GM18870 (cell line): Measurements from ENCODE around the gene NR1I2.

Source experiments
- ATAC-seq: cut with Tn5 transposase; IDR thresholded peaks from one replicate; pipeline ENCODE4 v1.9.1; 2021; ENCODE audit warnings: moderate library complexity; ENCODE audit not compliant: unreplicated experiment

NR1I2 gene

DNA sequence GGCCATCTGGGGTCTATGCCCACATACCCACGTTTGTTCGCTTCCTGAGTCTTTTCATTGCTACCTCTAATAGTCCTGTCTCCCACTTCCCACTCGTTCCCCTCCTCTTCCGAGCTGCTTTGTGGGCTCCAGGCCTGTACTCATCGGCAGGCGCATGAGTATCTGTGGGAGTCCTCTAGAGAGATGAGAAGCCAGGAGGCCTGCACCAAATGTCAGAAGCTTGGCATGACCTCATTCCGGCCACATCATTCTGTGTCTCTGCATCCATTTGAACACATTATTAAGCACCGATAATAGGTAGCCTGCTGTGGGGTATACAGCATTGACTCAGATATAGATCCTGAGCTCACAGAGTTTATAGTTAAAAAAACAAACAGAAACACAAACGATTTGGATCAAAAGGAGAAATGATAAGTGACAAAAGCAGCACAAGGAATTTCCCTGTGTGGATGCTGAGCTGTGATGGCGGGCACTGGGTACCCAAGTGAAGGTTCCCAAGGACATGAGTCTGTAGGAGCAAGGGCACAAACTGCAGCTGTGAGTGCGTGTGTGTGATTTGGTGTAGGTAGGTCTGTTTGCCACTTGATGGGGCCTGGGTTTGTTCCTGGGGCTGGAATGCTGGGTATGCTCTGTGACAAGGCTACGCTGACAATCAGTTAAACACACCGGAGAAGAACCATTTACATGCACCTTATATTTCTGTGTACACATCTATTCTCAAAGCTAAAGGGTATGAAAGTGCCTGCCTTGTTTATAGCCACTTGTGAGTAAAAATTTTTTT is 35.9 kb downstream of the NR1I2 start:
- ATAC-seq: no peak

DNA sequence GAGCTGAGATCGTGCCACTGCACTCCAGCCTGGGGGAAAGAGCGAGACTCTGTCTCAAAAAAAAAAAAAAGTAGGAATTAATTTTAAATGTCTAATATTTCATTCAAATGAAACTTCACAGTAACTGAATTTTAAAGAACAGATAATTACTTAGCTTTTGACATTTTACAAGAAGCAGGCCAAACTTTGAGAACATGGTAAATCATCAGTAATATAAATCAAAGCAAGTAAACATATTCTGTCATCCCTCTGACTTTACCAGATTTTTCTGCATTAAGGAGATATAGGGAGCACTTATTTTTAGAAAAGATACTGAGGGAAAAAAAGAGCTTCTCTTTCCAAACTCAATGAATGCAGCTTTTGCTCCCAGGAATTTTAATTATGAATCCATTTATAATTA is 37.0 kb downstream of the NR1I2 start:
- no peak for ATAC-seq

DNA sequence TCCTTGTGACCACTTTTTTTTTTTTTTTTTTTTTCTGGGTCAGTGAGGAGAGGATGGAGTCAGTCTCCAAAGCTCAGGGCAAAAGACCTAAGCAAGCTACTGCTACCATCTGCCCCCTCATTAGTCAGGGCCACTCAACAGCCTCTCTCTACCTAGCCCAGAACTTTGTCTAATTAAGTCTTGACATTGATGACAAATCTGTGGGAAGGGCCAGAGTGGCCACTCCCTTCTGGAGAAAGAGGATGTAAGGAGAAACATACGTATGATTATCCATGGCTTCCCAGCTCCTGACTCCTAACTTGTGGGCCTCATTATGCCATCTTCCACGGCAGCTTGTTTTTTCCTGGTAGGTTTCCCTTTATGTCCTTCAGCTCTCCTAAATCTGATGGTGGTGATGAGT is 37.9 kb downstream of the NR1I2 start:
- ATAC-seq: no peak

DNA sequence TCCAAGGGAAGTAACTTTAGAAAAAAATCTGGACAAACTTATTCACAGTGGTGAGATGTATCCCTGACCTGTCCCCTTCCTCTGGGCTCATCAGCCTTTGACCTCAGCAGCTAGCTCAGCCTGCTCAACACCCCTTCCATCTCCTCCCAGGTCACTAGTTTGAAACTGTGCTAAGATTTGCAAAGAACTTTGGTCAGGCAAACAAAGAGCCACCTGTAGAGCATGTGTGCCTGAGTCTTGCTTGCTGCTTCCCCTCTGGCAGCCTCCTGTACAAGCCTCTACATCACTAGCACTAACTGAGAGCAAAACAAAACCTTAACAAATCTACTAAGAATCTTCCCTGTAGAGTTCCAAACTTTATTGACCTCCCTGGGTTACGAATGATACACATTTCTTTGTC is 43.9 kb downstream of the NR1I2 start:
- ATAC-seq: no peak

DNA sequence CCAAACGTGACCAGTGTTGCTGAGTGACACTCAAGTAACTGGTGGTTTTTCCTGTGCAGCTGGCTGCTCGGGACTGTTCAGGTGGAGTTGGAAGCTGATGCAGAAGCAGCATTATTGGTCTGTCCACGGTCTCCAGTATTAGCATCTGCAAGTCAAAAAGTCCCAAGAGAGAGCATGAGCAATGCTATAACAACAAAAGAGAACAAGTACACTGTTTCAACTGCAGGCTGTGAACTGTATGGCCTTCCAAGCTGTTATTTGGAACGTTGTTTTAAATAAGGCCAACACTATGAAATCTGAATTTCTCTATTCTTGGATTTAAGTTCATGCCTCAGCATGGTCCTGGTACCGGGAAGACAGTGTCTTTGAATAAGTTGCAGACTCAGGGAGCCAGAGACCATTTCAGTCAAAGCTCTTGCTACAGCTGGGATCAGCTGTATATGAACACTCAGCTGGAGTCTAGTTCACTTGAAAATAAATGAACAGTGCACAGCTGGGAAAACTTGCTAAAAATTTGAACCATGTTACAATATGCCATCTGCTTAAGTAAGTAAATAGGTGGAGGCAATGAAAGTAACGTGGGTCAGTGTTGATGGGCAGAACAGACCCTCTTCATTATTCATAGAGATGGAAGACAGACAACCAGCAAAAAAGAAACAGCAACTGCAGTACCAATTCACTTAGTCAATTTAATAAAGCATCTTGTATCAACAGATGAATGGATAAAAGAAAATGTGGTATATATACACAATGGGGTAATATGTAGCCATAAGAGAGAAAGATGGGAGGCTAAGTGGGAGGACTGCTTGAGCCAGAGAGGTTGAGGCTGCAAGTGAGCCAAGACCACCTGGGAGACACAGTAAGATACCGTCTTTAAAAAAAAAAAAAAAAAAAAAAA is 45.1 kb downstream of the NR1I2 start:
- ATAC-seq: no peak

DNA sequence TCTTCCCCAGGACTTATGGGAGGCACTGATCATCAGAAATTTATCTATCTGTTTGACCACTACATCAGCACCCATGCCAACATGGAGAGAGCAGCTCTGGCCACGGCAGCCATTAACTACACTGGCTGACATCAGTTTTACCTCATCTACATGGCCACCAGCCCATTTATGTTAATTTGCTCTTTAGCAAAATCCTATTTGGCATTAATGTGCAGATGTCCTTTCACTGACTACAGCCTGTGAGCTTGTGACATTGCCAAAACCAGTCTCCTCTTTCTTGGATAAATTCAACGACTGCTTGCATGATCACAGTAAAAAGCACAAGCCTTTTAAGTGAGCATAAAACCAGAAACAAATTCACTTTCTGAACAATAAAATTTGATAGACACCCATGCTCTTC is 47.5 kb downstream of the NR1I2 start:
- ATAC-seq: no peak

DNA sequence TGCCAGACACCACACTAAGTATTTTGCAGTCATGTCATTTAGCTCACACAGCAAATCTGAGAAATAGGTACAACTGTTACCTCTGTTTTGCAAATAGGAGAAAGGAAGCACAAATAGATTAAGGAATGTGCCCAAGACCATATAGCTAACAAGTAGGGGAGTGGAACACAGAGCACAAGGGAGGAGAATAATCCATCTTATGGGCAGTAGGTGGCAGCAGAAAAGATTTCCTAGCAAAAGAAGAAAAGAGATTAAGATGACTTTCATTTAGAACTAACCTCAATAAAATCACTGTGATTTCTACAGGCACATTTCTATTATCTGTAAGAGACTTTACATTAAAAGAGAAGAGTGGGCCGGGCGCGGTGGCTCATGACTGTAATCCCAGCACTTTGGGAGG is 49.1 kb downstream of the NR1I2 start:
- no peak for ATAC-seq

DNA sequence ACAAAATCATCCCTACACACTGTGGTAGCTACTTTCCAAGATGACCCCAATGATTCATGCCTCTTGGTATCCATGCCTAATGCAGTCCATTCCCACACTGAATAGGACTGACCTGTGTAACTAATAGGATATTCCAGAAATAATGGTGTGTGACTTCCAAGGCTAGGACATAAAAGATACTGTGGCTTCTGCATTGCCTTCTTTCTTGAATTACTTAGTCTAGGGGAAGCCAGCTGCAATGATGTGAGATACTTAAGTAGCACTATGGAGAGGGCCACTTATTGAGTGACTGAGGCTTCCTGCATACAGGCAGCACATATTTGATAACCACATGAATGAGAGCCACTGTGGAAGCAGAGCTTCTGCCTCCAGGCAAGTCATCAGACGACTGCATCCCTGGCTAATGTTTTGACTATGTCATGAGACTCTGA is 50.1 kb downstream of the NR1I2 start:
- ATAC-seq: no peak

DNA sequence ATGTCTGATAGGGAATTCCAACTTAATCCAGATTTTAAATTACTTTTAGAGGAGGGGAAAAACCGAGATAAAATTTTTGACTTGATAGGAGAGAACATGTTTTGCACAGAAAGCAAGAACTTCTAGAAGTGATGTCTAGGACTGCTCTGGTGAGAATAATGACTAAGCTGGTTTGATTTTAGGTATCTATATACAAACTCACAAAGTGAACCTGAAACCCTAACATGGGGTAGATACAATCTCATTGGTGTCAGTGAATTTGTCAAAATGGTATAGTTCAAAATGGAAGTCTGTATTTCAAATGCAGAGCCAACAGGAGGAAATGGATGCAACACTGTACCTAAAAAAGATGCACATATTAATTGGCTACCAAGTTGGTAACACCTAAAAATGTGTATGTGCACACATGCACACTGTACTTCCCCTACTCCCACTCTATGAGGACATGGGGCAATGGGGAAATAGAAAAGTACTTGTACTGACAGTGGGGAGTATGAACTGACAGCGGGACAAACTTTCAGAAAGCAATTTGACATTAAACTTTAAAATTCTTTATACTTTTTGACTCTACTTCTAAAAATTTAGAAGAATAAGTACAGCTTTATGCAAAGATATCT is 53.0 kb downstream of the NR1I2 start:
- no peak for ATAC-seq

DNA sequence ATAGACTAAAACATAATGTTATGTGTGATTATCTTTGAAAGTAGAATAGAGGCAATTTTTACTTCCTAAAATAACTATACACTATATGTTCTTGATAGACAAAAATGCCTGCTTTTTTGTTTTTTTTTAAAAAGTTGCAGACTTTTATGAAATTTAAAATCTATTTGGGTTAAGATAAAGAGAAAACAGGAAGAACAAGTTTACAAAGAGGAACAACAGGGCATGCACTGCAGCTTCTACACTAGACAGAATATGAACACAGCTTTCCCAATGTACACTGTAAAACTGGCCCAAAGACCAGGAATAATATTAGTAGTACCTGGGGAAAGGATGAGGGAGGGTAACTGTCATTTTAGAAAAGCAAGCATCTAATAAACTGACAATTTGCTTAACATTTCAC is 53.7 kb downstream of the NR1I2 start:
- ATAC-seq: no peak

DNA sequence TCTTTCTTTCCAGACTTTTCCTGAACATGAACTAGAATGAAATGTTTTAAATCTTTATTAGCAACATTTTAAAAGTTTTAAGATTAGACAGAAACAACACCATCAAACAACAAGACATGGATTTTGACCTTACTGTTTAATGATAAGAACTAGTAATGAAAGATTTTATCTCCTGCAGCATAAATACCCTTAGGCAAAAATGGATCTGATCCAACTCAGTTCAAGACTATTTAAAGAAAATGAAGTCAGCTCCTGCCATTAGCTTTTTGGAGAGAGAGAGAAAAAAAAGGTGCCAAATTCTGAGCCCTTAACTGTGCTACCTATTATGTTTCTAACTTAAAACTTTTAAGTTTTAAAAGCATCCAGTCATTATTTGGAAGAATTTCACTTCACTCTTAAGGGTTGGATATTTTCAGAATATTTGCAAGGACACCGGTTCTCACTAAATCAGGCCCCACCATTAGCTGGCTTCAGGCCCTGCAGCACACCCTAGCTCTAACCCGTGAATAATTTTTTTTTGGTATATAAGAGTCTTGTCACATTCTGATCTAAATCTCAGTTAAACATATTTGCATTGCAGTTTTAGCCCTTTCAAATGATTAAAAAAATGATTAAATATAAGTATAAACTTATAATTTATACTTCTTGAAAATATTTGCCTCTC is 60.0 kb downstream of the NR1I2 start:
- no peak for ATAC-seq

DNA sequence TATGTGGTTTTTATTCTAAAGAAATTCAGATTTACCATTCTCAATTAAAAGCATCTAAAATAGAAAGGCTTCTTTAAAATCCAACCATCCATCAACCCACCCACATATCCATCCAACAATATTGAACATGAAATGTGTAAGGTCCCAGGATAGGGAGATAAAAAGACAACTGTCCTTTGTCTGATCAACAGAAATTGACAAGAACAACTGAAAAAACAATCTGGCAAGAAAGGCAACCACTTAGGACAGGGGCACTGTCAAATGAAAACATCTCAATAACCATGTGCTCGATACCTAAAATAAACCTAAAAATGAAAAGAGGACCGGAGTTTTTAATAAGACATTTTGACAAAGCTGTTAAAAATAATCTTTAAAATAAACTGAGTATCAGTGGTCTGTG is 67.2 kb downstream of the NR1I2 start:
- no peak for ATAC-seq

DNA sequence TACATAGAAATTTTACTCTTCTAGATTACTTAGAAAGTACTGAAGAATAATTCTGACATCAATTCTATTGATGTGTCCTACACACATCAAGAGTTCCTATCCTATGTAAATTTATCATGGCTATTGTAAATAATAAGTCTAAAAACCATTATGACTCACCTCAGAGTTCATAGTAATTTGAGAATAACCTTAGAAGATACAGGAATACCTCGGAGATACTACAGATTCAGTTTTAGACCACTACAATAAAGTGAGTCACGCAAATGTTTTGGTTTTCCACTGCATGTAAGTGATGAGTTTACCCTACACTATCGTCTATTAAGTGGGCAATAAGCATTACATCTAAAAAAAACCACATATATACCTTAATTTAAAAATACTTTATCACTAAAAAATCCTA is 74.8 kb downstream of the NR1I2 start:
- ATAC-seq: no peak

DNA sequence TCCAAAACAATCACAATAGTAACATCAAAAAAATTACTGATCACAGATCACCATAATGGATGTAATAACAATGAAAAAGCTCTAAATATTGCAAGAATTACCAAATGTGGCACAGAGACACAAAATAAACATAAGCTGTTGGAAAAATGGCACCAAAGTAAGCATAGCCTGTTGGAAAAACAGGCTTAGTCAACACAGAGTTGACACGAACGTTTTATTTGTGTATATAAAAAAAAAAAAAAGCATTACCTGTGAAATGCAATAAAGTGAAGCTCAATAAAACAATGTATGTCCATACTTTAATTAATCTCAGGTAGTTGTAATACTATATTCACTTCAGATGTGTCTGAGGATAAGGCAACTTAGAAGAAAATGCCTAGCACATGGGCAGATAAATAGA is 77.1 kb downstream of the NR1I2 start:
- no peak for ATAC-seq

DNA sequence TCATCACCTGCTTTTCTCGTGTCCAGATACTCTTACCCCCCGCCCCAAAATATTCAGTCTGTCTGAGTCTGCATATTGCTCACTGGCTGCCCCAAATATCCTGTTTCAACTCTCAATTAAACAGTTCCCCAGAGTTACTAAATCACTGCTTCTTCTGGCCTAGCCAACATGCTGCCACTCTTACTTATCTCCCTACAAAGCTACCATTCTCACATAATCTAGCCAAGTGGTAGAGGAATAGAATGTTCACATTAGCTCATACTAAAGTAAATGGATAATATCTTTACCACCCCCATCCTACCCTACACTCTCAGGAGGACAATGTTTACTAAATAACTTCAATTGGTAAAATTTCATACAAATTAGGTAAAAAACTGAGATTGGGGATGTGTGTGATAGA is 77.8 kb downstream of the NR1I2 start:
- ATAC-seq: no peak

DNA sequence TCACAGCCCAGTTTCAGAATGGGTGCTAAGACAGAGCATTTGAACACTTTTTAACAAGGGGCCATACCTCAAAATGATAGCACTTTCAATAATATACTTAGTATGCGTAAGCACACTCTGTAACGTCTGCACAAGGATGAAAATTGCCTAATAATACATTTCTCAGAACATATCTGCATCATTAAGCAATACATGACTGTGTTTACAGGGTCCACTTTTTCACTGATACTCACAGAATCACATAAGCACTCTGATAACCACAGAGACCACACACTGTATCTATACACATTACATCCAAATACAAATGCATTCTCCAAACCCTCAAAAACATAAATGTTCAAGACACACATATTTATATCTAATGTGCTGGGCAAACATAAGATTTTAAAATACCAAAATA is 79.8 kb downstream of the NR1I2 start:
- no peak for ATAC-seq

DNA sequence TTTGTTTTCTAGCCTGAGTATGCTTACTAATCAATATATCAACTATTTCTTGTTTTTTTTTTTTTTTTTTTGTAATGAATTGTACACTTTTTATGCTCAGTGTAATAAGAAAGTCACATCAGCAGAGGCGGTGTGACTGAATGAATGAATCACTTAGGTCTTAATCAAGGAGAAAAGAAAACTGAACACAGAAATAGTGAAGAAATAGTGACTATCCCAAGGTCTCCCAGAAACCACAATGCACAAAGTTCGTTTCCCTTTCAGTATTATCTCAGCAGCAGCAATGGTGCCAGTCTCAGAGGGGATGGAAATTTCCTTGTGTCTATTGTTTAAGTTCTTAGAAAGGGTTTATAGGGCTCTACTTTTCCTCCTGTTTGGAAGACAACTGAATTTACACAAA is 80.7 kb downstream of the NR1I2 start:
- no peak for ATAC-seq

DNA sequence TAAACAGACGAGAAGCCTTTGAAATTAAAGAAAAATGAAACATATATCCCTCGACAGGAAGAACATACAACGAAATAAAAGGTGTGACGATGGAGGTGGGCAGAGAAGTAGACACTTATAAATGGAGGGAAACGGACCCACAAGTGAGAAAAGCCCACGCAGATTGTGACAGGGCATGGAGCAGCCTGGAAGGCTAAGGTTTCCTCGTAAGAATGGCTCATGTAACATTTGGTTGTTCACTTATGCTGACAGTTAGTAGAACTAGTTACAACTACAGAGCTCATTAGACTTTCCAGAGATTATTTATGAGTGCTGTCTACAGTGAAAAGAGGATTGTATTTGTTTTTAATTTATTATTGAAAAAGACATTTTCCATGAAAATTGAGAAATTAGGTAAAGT is 82.6 kb downstream of the NR1I2 start:
- no peak for ATAC-seq
